Stimulated activated CD4-positive, alpha-beta T cell treated with anti-CD3 and anti-CD28 coated beads, Interleukin-12 subunit alpha, Interleukin-12 subunit beta, amount 100 ng/mL, for 24 hours (primary cell): ENCODE data around the gene ZFP92.

Experiments used
- DNase-seq, 2 experiments: peaks; one replicate each; pipeline ENCODE4 v3.0.0-alpha.2; 2020; ENCODE audit warnings: low read depth in 2 of 2

Gene ZFP92

DNA sequence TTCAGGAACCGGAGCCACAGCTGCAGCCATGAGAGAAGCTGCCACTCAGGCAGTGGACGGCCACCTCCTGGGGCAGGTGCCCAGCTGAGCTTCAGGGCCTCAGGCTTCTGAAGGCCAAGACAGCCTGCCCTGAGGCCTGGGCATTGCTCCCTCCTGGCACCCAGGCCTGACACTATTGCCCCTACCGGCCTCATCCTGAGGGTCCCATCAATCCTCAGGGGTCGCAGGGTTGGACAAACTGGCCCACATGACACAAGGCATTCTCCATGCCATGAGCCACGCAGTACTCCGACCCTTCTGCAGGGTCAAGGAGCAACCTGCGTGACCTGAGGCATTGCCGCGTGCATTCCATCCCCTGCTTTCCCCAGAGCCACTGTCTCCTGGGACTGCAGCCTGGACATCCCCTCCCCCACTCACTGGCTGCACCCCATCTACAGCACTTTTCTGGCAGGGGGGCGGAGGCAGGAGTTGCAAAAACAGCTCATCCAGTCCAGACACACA is 3.0 kb upstream of the ZFP92 start:
- DNase-seq, result no peak

DNA sequence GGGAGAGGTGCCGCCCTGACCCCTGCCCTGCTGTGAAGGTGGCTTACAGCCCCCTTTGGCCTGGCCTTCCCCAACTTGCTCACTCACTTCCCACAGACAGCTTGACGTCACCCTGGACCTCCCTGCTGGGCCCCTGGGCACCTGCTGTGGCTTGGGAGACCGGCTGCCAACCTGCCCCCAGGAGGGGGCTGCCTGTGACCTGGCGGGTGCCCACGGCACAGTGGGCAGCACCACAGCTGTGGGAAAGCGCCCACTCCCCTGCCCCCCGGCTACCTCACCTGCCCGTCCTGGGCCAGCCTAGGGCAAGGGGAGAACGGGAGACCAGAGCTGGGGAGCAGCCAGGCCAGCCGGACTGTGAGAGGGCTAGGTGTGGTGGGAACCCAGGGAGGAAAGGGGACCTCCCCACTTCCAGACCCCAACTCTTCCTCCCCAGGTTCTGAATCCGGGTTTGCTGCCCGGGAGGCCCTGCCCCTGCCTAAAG is 2.4 kb upstream of the ZFP92 start:
- DNase-seq, result no peak

DNA sequence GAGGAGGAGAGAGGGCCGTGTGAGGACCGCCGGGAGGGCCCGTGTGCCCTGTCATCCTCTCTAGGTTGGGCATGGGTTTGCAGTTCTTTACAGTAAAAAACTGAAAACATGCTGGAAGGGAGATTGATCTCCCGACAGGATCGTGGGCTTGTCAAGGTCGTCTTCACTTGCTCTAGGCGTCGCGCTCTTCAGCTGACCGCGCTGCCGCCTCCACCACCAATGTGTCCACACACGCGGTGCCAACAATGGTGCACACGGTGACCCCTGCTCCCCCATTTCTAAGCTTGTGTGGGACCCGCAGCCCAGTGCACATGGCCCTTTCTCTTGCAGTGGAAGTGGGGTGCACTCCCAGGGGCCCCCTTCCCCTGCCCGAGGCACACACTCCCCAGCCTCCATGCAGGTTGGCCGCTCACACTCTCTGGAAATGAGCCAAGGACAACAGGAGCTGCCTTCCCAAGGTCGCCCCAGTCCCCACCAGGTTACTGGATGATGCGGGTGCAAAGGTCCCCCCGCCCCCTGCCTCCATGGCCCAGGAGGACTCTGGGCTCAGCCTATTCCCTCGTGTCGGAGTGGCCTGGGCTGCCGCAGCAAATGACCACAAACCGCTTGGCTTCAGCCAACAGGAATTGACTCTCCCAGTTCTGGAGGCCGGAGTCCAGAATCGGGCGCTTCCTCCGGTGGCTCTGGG is 1.7 kb upstream of the ZFP92 start:
- DNase-seq, result no peak

DNA sequence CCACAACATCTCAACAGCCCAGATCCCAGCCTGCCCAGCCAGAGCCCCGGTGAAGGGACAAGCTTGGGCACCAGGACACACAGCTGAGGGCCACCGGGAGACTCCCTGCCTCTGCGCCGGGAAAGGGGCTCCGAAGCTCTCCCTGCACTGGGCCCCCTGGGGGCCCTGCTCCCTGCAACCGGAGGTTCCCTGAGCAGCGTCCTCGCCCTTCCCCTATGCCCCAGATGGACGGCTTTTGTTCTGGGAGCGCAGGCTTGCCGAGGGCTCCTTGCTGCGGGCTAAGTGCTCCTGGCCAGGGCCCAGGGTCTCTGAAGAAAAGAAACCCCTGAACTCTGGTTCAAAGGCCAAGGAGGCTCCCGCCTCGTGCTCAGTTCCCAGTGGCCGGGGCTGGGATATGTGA is 899 bp upstream of the ZFP92 start:
- no peak for DNase-seq

DNA sequence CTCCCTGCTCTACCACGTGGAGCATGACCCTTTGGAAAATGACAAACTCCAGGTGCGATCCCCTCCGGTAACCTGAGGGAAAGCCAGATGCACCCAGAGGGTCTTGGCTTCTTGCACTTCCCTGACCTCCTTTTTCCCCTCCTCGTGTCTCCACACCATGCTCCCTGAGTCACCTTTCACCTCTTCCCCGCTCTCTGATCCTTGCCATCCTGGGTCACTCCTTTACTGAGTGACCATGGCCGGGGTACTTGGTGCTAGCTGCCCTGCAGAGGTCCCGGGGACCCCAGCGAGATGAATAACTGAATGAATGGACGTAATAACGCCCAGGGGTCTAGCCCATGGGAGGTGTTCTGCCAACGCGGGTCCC is 401 bp upstream of the ZFP92 start:
- no peak for DNase-seq

DNA sequence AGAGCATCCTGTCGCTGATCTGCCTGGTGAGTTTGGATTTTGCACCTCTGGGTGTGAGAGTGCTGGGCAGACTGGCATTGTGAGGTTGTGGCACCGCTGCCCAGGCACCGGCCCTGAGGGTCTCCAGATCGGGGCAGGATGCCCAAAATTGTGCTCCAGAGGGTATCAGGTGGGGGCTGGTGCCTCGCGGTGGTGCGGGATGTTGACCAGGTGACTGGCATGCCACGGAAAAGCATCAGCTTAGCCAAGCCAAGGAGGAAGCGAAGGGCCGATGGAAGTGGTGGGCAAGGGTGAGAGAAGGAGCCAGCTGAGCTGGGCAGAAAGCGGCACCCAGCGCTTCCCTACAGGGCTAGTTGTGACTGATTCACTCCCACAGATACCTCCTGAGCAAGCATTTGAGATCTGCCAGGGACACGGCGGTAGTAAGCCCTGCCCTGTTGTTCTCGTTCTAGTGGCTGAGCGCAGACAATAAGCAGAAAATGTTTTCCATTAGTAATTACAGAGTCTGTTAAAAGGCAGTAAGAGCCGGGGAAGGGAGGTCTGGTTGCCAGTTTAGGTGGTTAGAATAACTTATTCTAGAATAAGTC is 809 bp downstream of the ZFP92 start:
- DNase-seq, result no peak

DNA sequence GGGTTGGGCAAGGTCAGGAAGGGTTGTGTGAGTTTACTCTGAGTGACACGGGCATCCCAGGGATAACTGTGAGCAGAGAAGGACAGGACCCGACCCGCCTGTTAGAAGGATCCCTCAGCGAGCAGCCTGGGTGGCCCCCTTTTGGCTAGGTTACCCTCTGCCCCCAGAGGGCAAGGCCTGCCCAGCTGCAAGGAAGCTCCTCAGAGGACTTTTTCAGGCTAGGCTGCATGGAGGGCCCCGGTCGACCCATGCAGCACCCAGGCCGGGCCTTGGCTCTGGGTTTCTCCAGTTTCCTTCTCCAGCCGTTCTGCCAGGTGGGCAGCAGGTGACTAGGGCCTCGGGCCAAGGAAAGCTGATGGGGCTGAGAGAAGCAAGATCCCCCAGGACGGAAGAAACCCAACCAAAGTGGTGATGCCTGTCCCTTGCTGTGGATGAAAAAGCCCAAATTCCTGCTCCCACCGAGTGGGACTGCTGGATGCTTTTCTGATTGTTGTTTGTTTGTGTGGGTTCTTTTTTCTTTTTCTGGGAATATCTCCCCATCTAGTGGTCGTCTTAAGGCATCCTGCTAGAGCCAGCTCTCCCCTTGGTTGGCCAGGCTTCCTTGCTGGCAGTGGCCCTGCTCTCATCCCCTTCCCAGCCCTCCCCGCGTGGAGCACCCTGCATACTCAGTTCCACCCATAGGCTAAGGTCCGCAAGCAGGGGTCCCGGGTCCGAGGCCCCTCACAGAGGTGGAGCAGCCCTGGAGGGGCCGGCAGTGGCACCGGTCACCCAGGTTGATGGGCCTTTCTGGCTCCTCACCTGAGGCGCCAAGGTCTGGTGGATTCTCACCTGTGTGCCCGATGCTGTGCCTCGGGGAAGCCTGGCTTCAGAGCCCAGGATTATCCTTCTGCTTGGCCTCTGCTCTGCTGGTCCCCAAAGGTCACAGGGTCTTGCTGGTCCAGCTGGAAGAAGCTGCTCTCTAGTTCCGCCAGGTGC is 1.8 kb downstream of the ZFP92 start:
- no peak for DNase-seq

DNA sequence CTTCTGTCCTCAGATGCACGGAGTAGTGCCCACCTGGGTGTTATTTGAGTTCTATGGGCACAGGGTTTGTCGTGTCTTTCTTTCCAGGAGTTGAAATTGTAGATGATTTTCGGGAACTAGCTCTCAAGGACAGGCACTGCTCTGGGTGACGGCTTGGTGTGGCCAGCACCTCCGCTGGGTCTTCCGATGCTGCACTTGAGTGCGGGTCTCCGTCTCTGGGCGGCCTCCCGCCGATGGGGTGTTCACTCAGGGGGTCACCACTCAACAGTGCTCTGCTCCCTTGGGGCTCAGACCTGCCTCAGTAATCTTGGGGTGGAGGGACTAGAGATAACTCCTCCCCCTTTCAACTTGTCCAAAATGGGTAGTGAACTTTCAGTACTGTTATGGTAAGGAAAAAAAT is 2.5 kb downstream of the ZFP92 start:
- no peak for DNase-seq

DNA sequence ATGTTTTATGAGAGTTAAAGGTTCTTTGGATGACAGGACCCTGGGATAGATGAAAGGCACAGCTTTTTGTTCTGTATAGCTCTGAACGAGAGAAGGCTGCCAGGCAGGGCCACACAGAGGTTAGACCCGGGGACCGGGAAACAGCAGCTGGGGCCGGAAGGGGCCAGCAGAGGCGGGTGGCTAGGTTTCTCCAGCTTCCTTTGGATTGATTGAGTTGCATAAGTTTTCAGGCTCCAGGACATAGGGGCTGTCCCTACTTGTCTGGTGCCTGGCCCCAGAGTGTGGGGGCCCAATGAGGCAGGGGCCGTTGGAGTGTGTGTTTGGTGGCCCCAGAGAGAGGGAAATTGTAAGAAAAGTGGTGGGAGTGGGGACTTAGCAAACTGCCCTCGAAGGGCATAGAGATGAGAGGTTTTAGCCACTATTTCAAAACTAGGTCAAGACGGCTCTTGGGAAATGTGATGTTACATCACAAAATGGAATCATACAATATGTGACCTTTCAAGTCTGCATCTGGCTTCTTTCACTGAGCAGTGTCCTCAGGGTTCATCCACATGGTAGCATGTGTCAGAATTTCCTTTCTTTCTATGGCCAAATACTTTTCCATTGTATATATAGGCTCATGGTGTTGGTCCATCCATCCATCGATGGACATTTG is 3.7 kb downstream of the ZFP92 start:
- no peak for DNase-seq

DNA sequence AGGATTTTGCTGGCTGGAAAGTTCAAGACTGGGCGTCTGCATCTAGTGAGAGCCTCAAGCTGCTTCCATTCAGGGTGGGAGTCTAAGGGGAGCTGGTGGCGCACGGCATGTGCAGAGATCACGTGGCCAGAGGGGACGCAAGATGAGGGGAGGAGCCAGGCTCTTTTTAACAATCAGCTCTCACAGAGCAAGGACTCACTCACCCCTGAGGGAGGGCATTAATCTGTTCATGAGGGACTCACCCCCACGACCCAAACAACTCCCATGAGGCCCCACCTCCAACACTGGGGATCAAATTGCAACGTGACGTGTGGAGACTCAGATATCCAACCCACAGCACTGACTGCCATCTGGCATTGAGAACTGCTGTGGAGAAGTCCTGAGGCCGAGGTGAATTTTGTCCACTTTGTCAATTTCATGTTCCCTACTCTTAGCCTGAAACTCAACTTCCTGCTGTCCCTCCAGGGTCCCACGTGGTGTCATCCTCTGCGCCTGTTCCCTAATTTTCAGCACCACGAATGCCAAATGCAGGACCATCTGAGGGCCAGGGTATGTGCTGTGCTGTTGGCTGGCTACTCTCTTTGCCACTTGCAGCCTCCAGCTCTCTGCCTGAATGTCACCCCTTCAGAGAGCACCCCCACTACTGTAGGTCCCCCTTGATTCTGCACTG is 5.6 kb downstream of the ZFP92 start:
- no peak for DNase-seq

DNA sequence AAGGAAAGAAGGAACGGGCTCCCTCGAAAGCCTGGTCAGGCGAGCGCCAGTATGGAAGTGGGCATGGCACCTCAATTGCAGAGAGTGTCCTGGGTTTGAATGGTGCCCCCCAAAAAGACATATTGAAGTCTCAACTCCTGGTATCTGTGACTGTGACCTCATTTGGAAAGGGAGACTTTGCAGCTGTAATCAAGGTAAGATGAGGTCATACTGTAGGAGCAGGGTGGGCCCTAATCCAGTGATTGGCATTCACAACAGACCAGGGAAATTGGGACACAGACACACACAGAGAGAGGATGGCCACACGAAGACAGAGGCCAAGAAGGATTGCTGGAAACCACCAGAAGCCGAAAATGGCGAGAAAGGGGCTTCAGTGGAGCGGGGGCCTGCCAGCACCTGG is 6.4 kb downstream of the ZFP92 start:
- DNase-seq, result no peak

DNA sequence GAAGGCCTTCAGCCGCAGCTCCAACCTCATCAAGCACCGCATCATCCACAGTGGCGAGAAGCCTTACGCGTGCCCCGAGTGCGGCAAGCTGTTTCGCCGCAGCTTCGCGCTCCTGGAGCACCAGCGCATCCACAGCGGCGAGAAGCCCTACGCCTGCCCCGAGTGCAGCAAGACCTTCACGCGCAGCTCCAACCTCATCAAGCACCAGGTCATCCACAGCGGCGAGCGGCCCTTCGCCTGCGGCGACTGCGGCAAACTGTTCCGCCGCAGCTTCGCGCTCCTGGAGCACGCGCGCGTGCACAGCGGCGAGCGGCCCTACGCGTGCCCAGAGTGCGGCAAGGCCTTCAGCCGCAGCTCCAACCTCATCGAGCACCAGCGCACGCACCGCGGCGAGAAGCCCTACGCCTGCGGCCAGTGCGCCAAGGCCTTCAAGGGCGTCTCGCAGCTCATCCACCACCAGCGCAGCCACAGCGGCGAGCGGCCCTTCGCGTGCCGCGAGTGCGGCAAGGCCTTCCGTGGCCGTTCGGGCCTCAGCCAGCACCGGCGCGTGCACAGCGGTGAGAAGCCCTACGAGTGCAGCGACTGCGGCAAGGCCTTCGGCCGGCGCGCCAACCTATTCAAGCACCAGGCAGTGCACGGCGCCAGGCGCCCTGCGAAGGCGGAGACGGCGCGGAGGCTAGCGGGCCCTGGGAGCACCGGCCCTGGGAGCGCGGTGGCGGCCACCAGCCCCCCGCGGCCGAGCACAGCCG is 9.8 kb downstream of the ZFP92 start:
- no peak for DNase-seq

DNA sequence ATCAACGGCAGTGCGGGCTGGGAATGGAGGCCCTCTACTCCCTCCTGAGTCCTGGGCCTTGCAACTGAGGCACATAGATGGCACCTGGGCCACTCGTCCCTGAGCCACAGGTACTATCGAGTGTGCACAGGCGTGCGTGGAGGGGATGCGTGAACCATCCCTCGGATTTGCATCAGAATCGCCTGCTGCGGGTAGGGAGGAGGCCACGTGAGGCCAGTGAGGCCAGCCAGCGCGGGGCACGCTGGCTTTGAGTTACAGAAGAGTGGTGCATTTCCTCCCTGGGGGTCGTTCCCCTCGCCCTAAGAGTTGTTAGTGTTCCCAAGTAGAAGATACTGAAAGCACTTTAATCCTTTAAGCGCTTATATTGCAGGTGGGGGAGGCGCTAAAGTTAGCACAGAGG is 10.6 kb downstream of the ZFP92 start:
- DNase-seq, result no peak

DNA sequence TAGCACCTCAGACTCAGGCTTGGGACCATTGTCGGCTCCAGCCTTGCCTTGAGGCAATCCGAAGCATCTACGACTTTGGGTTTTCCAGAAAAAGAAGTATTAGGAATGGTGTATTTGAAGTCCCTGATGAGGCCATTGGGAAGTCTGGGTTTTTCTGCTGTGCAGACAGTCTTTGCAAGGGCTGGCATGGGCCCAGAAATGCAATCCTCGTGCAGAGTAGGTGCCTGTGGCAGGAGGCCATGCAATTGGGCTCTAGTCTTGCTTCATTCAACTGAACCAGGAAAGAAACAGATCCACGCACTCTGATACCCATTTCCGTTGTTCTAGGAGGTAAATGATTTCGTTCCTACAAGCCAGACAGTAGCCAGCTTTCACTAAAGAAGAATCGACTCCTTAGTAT is 12.4 kb downstream of the ZFP92 start:
- no peak for DNase-seq

DNA sequence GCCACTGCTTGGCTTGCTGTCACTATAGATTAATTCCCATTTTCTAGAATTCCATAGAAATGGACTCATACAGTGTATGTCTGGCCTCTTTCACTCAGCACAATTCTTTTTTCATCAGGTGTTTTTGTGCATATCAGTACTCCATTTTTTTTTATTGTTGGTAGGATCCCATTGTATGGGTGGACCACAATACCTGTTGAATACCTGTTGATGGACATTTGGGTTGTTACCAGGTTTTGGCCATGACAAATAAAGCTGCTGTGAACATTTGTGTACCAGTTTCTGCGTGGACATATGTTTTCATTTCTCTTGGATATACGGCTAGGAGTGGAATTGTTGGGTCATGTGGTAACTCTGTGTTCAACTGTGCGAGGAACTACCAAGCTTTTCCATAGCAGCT is 14.9 kb downstream of the ZFP92 start:
- no peak for DNase-seq

DNA sequence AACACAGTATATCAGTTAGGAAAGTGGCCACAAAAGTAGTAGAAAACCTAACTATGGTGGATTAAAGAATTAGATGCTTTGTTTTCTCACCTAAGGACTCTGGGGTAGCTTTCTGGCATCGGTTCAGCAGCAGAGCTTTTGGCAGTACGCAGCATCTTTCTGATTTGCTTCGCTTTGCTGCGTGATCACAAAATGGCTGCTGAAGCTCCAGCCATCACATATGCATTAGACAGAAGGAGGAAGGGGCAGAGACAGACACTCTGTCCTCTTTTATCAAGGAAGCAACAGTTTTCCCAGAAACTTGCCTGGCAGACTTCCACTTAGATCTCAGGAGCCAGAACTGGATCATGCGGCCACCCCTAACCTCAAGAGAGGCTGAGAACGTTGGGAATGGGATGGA is 19.5 kb downstream of the ZFP92 start:
- no peak for DNase-seq

DNA sequence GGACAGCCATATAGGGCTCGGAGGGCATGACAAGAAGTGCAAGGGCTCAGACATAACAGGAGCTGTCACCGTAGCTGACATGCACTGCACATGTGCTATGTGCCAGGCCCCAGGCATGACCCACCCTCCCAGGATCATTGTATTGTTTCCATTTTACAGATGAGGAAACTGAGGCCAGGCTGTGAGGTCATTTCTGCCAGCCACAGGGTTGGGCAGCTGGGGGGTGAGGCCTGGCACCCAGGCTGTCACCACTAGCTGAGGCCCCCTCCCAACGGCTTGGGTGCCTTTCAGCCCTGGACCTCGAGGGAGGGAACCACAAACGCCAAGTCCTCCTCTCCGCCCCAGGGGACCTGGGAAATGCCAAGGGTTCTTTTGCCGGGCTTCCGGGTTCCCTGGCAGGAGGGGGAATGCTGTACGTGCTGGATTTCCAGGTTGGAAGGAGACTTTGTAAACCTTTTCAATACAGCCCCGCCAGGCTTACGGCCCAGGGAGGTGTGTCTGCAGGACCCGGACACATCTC is 21.9 kb downstream of the ZFP92 start:
- DNase-seq, result no peak

DNA sequence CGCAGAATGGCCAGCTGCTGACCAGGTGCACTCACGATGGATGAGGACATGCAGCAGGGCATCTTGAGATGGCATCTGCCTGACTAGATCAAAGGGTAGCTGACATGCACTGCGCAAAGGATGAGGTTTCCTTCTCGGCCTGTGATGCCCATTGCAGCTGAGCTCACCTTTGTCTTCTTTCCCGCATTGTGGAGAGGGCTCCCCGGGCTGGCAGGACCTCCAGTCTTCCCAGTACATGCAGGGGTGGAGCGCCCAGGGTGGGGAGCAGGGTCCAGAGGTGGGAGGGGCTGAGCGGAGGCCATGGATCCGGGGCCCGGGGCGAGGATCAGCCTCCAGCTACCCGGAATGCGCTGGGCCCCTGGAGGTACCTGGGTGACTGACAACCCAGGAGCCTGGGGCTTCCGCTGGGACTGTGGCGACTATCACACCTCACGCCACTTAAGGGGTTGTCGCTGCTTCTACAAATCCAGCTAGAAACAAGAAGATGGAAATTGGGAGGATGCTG is 22.6 kb downstream of the ZFP92 start:
- no peak for DNase-seq

DNA sequence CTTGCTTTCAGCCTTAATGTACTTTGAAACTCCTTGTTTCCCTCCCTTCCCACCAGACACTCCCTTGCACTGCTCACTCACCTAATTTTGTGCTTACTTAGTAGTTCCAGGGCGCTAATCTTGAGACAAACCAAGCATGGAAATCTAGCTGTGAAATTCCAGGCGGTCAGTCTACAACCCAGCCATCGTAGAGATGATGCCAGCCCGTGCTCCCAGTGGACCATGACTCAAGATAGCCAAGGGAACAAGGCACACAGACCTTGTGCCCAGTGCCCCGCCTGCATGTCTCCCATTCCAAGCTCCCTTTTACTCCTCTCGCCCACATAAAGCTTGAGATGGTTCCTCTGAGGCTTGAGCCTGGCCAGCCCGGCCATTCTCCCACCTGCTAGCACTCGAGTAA is 23.5 kb downstream of the ZFP92 start:
- no peak for DNase-seq

DNA sequence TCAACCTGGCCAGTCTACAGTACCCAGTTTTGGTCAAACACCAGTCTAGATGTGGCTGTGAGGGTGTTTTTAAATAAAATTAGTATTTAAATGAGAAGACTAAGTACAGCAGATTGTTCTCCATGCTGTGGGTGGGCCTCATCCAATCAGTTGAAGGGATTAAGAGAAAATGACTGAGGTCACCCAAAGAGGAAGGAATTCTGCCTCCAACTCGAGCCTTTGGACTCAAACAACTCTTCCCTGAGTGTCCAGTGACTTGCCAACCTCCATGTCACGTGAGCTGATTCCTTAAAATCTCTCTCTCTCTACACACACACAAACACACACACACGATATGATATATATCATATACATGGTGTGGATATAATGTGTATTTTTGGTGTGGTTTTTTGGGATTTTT is 24.6 kb downstream of the ZFP92 start:
- DNase-seq, result no peak
